HEK293T (cell line): Measurements from ENCODE around the gene ATG7.

Experiments
- CTCF ChIA-PET: fragments of 350-600 bp; formaldehyde crosslinking; extraction: SDS; loops from one replicate; lab custom pipeline; 2021; ENCODE audit warnings: antibody characterized with exemption, inconsistent platforms; lab: Yijun Ruan, JAX
- POLR2A ChIA-PET: fragments of 350-600 bp; formaldehyde crosslinking; extraction: SDS; loops from one replicate; lab custom pipeline; 2020; ENCODE audit warnings: antibody characterized with exemption, inconsistent platforms; lab: Yijun Ruan, JAX
- DNase-seq: peaks from one replicate; pipeline ENCODE4 v3.0.0; 2012; ENCODE audit warnings: mixed read lengths; ENCODE audit errors: extremely low spot score
- ARNT ChIP-seq: fragments of 450-650 bp; IDR thresholded peaks from 2 replicates; pipeline ENCODE4 v1.6.1; 2017; ENCODE audit warnings: mild to moderate bottlenecking
- BHLHE40 ChIP-seq: fragments of 450-650 bp; IDR thresholded peaks from 2 replicates; pipeline ENCODE4 v1.6.1; 2016; ENCODE audit warnings: mild to moderate bottlenecking, moderate library complexity, borderline replicate concordance
- CTBP1 ChIP-seq: fragments of 450-650 bp; IDR thresholded peaks from 2 replicates; pipeline ENCODE4 v1.6.1; 2016; ENCODE audit warnings: borderline replicate concordance
- ELF4 ChIP-seq: fragments of 450-650 bp; IDR thresholded peaks from 2 replicates; pipeline ENCODE4 v1.6.1; 2017; ENCODE audit warnings: antibody characterized with exemption
- FOXA1 ChIP-seq: fragments of 450-650 bp; IDR thresholded peaks from 2 replicates; pipeline ENCODE4 v1.6.1; 2016; ENCODE audit warnings: mild to moderate bottlenecking
- FOXK2 ChIP-seq: fragments of 450-650 bp; IDR thresholded peaks from 2 replicates; pipeline ENCODE4 v1.6.1; 2016; ENCODE audit warnings: mild to moderate bottlenecking
- FOXM1 ChIP-seq: fragments of 450-650 bp; IDR thresholded peaks from 2 replicates; pipeline ENCODE4 v1.6.1; 2017; ENCODE audit warnings: mild to moderate bottlenecking, borderline replicate concordance
- HDGF ChIP-seq: fragments of 450-650 bp; IDR thresholded peaks from 2 replicates; pipeline ENCODE4 v1.6.1; 2017; ENCODE audit warnings: antibody characterized with exemption, borderline replicate concordance
- L3MBTL2 ChIP-seq: fragments of 450-650 bp; conservative IDR thresholded peaks from 2 replicates; pipeline ENCODE4 v1.6.1; 2016; ENCODE audit warnings: mild to moderate bottlenecking
- LEF1 ChIP-seq: fragments of 450-650 bp; IDR thresholded peaks from 2 replicates; pipeline ENCODE4 v1.6.1; 2017; ENCODE audit warnings: mild to moderate bottlenecking, borderline replicate concordance
- NFRKB ChIP-seq: fragments of 450-650 bp; IDR thresholded peaks from 2 replicates; pipeline ENCODE4 v1.6.1; 2016; ENCODE audit warnings: mild to moderate bottlenecking, moderate library complexity
- PKNOX1 ChIP-seq: fragments of 450-650 bp; IDR thresholded peaks from 2 replicates; pipeline ENCODE4 v1.6.1; 2016
- SP1 ChIP-seq: fragments of 450-650 bp; IDR thresholded peaks from 2 replicates; pipeline ENCODE4 v1.6.1; 2017
- SUZ12 ChIP-seq: fragments of 450-650 bp; IDR thresholded peaks from 2 replicates; pipeline ENCODE4 v1.6.1; 2016; ENCODE audit warnings: mild to moderate bottlenecking
- TARDBP ChIP-seq: fragments of 450-650 bp; IDR thresholded peaks from 2 replicates; pipeline ENCODE4 v1.6.1; 2016
- ZNF384 ChIP-seq: fragments of 450-650 bp; IDR thresholded peaks from 2 replicates; pipeline ENCODE4 v1.6.1; 2016

Gene ATG7

GRCh38 chr3:11384074-11384473, 111.9 kb downstream of the ATG7 start:
- no peak for DNase-seq
- no peak for TF ChIP-seq SUZ12
- TF ChIP-seq ARNT: no peak
- no peak for TF ChIP-seq CTBP1
- TF ChIP-seq ELF4: no peak
- TF ChIP-seq FOXA1: no peak
- no peak for TF ChIP-seq L3MBTL2
- TF ChIP-seq FOXM1: no peak
- TF ChIP-seq ZNF384: no peak
- TF ChIP-seq TARDBP: no peak
- no peak for TF ChIP-seq HDGF
- TF ChIP-seq LEF1: no peak
- TF ChIP-seq NFRKB: no peak
- TF ChIP-seq SP1: no peak
- TF ChIP-seq FOXK2: no peak
- no peak for TF ChIP-seq BHLHE40
- no peak for TF ChIP-seq PKNOX1
- ChIA-PET CTCF (no interaction called here), POLR2A (no interaction called here)

GRCh38 chr3:11385326-11385725, 113.1 kb downstream of the ATG7 start:
- ChIA-PET POLR2A (no interaction called here), CTCF (no interaction called here)
- DNase-seq: no peak
- TF ChIP-seq PKNOX1: no peak
- TF ChIP-seq BHLHE40: no peak
- TF ChIP-seq TARDBP: no peak
- no peak for TF ChIP-seq ZNF384
- TF ChIP-seq SUZ12: no peak
- no peak for TF ChIP-seq ARNT
- TF ChIP-seq NFRKB: no peak
- no peak for TF ChIP-seq FOXM1
- TF ChIP-seq SP1: no peak
- TF ChIP-seq ELF4: no peak
- TF ChIP-seq CTBP1: no peak
- TF ChIP-seq FOXA1: no peak
- TF ChIP-seq LEF1: no peak

GRCh38 chr3:11385891-11386290, 113.7 kb downstream of the ATG7 start:
- CTCF ChIA-PET: no interaction called here

GRCh38 chr3:11386465-11387113, 114.4 kb downstream of the ATG7 start:
- POLR2A ChIA-PET: no interaction called here
- CTCF ChIA-PET: no interaction called here

More at GRCh38 chr3:11385891-11386290, 113.7 kb downstream of the ATG7 start:
- POLR2A ChIA-PET: no interaction called here
- no peak for DNase-seq
- TF ChIP-seq LEF1 (no peak), SUZ12 (no peak)

GRCh38 chr3:11389386-11390268, 117.4 kb downstream of the ATG7 start:
- POLR2A ChIA-PET: no interaction called here

More at GRCh38 chr3:11386465-11387113, 114.4 kb downstream of the ATG7 start:
- no peak for TF ChIP-seq ELF4
- no peak for TF ChIP-seq NFRKB
- no peak for TF ChIP-seq FOXK2
- TF ChIP-seq FOXM1: no peak
- no peak for TF ChIP-seq TARDBP
- no peak for TF ChIP-seq HDGF
- no peak for TF ChIP-seq SP1
- TF ChIP-seq ARNT: no peak
- TF ChIP-seq FOXA1: no peak
- TF ChIP-seq ZNF384: no peak
- no peak for DNase-seq

GRCh38 chr3:11390411-11391131, 118.4 kb downstream of the ATG7 start:
- TF ChIP-seq FOXA1 (no peak), HDGF (no peak), FOXM1 (no peak), NFRKB (no peak), ELF4 (no peak), LEF1 (no peak), PKNOX1 (no peak), BHLHE40 (no peak), ARNT (no peak)
- POLR2A ChIA-PET: no interaction called here
- CTCF ChIA-PET: no interaction called here
- DNase-seq: no peak

More at GRCh38 chr3:11389386-11390268, 117.4 kb downstream of the ATG7 start:
- TF ChIP-seq FOXK2 (no peak), HDGF (no peak), ELF4 (no peak), NFRKB (no peak), FOXA1 (no peak), SP1 (no peak), TARDBP (no peak), L3MBTL2 (no peak), SUZ12 (no peak)
- DNase-seq: no peak
- CTCF ChIA-PET: interaction anchor here (0.6 kb wide), 1 partner anchor 140 kb away, joined by 4 read pairs; no protein-coding TSS in a partner anchor
